Measurements from ENCODE around the gene EIF2A. TPM values are rescaled to one million over a fixed set of nuclear protein-coding genes. Genes with fewer than 3 reads are reported as not detected.

Gene EIF2A
- polyA plus RNA-seq, 3 donors: 48.5 to 88.7 (median 50.8) TPM

DNA sequence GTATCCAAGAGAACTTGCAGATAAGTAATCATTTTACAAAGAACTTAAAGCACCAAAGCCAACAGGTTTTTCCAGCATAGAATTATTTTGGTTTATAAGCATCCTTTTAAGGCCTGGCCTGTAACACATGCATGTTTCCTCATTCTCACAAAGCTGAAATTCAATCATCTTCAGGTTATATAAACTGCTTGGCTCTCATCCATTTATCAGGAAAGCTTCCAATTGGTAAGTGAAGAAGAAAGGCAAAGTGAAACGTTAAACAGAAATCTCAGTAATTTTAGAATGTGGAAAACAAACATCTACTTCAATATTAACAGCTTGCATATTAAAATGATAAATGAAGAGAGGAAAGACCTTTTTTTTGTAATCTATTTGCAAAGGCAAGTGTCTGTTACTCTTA lies 1.9 kb upstream of the EIF2A start:
- H3K9me3 ChIP-seq (replicated peaks in 1 of 2; ENCODE audit: control insufficient read depth in 1 of 2, insufficient read depth in 1 of 2, low read length in 2 of 2): no peaks in the 10 kb centered on the region
- Mint-ChIP-seq H3K4me3 (peak overlapping the region; percentile 99), H3K27ac (peak overlapping the region; percentile 6 to 98 (median 62)), H3K4me1 (peaks cover 55% of the 10 kb centered on the region), H3K9me3 (no peaks in the 10 kb centered on the region), H3K36me3 (peaks cover 20 to 28% of the 10 kb centered on the region in 2 donors), H3K27me3 (ENCODE audit: low read depth in 3 of 3) (peaks cover 0 to 2% (median 0%) of the 10 kb centered on the region in 3 donors)
- peak overlapping the region; percentile 91 for H3K4me2 ChIP-seq (replicated peaks; ENCODE audit: extremely low read depth, low read length, poor library complexity, severe bottlenecking)
- no peak overlapping the region for H2AFZ ChIP-seq (ENCODE audit: insufficient read depth, low read depth, low read length, poor library complexity, severe bottlenecking)
- peaks cover 71% of the 10 kb centered on the region for H3K79me2 ChIP-seq (ENCODE audit: insufficient read depth, low read length)
- H3K27me3 ChIP-seq (ENCODE audit: control insufficient read depth in 2 of 2, insufficient read depth in 2 of 2, low read length in 2 of 2): no peaks in the 10 kb centered on the region
- peak overlapping the region in 1 of 2 donors; percentile 99 for H3K27ac ChIP-seq (ENCODE audit: low read depth in 1 of 2, low read length in 2 of 2)
- TF ChIP-seq, protein P1, sequence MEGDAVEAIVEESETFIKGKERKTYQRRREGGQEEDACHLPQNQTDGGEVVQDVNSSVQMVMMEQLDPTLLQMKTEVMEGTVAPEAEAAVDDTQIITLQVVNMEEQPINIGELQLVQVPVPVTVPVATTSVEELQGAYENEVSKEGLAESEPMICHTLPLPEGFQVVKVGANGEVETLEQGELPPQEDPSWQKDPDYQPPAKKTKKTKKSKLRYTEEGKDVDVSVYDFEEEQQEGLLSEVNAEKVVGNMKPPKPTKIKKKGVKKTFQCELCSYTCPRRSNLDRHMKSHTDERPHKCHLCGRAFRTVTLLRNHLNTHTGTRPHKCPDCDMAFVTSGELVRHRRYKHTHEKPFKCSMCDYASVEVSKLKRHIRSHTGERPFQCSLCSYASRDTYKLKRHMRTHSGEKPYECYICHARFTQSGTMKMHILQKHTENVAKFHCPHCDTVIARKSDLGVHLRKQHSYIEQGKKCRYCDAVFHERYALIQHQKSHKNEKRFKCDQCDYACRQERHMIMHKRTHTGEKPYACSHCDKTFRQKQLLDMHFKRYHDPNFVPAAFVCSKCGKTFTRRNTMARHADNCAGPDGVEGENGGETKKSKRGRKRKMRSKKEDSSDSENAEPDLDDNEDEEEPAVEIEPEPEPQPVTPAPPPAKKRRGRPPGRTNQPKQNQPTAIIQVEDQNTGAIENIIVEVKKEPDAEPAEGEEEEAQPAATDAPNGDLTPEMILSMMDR (IDR thresholded peaks at IDR 0.05): no peak
- DNase-seq: no peak
- peaks cover 43 to 67% of the 10 kb centered on the region in 2 donors for H3K4me1 ChIP-seq (ENCODE audit: control insufficient read depth in 1 of 2, insufficient read depth in 2 of 2, low read length in 2 of 2)
- peak overlapping the region; percentile 98 for H3K9ac ChIP-seq (ENCODE audit: insufficient read depth, low read length, poor library complexity, severe bottlenecking)
- H3K4me3 ChIP-seq (replicated peaks in 1 of 3; ENCODE audit: low read depth in 2 of 3, low read length in 3 of 3): peak overlapping the region; percentile 96 to 98 (median 97)
- peaks cover 18% of the 10 kb centered on the region for H4K20me1 ChIP-seq (ENCODE audit: insufficient read depth, low read length)
- intact Hi-C loops (cut with micrococcal nuclease): loop anchor here (2.0 to 10.0 kb wide), 5 partner anchors 58 to 220 kb away; partner anchors contain the start of genes SELENOT (in 2 of the 2), SIAH2 (in 2 of the 2) and TSC22D2 (in 1 of the 2)
- H3K36me3 ChIP-seq (replicated peaks in 1 of 2; ENCODE audit: control insufficient read depth in 1 of 2, insufficient read depth in 2 of 2, low read length in 2 of 2): peaks cover 13 to 26% of the 10 kb centered on the region in 2 donors
- no CpG with 5 or more reads among the region's 1 CpG for WGBS (ENCODE audit: insufficient coverage)

DNA sequence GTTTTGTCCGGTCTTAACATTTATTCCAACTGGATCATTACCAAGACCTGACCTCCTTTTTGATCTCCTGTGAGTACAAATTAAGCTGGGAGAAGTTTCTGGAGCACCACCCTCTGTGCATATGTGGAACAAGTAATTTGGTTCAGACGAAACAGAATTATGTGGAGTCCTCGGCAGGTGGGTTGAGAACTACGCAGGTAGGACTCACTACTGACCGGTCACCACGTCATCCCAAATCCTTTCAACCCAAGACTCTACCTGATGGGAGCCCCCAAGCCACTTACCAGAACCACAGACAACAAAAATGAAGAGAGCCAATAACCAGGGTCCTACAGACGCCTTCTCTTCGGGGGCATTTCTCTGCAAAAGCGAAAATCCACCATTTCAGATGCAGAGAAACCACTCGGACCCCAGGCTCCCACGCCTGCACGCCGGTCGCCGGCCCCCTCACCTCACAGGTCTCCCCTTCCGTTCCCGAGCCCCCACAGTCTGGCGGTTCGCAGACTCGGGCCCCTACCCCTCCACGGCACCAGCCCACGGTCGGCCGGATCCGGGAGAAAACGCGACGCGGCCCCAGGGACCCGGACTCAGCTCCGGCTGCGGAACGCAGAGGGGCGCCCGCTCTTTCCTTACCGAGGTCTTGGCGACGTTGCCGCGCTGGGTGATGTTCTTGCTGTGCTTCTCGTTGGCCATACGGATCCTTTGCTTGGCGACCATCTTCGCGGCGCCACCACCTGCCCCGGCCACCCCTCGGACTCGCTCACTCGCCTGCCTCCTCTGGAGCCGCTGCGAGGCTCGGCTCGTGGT lies 965 bp upstream of the EIF2A start:
- no peaks in the 10 kb centered on the region for H3K27me3 ChIP-seq (ENCODE audit: control insufficient read depth in 2 of 2, insufficient read depth in 2 of 2, low read length in 2 of 2)
- H4K20me1 ChIP-seq (ENCODE audit: insufficient read depth, low read length): peaks cover 18% of the 10 kb centered on the region
- H3K4me1 ChIP-seq (ENCODE audit: control insufficient read depth in 1 of 2, insufficient read depth in 2 of 2, low read length in 2 of 2): peaks cover 39 to 63% of the 10 kb centered on the region in 2 donors
- peak overlapping the region; percentile 98 for H3K9ac ChIP-seq (ENCODE audit: insufficient read depth, low read length, poor library complexity, severe bottlenecking)
- peaks cover 20 to 28% of the 10 kb centered on the region in 2 donors for H3K36me3 Mint-ChIP-seq
- H3K36me3 ChIP-seq (replicated peaks in 1 of 2; ENCODE audit: control insufficient read depth in 1 of 2, insufficient read depth in 2 of 2, low read length in 2 of 2): peaks cover 13 to 27% of the 10 kb centered on the region in 2 donors
- H3K79me2 ChIP-seq (ENCODE audit: insufficient read depth, low read length): peaks cover 77% of the 10 kb centered on the region
- H3K4me3 Mint-ChIP-seq: peak overlapping the region; percentile 99
- H3K4me3 ChIP-seq (replicated peaks in 1 of 3; ENCODE audit: low read depth in 2 of 3, low read length in 3 of 3): peak overlapping the region; percentile 96 to 98 (median 97)
- no peaks in the 10 kb centered on the region for H3K9me3 Mint-ChIP-seq
- WGBS (ENCODE audit: insufficient coverage): 0% methylated on average over 49 of the region's 54 CpGs
- peaks cover 0 to 2% (median 0%) of the 10 kb centered on the region in 3 donors for H3K27me3 Mint-ChIP-seq (ENCODE audit: low read depth in 3 of 3)
- intact Hi-C loops (cut with micrococcal nuclease): loop anchor here (2.0 to 10.0 kb wide), 6 partner anchors 57 to 219 kb away; partner anchors contain the start of genes SELENOT (in 2 of the 2), SIAH2 (in 2 of the 2) and TSC22D2 (in 2 of the 2)
- peak overlapping the region; percentile 91 for H3K4me2 ChIP-seq (replicated peaks; ENCODE audit: extremely low read depth, low read length, poor library complexity, severe bottlenecking)
- peak in 2 of 3 donors; percentile 7 to 15 for DNase-seq
- peaks cover 56% of the 10 kb centered on the region for H3K4me1 Mint-ChIP-seq
- peak overlapping the region; percentile 68 for H2AFZ ChIP-seq (ENCODE audit: insufficient read depth, low read depth, low read length, poor library complexity, severe bottlenecking)
- TF ChIP-seq, protein P1 (IDR thresholded peaks at IDR 0.05): no peak
- peak overlapping the region; percentile 93 to 99 for H3K27ac ChIP-seq (ENCODE audit: low read depth in 1 of 2, low read length in 2 of 2)
- no peaks in the 10 kb centered on the region for H3K9me3 ChIP-seq (replicated peaks in 1 of 2; ENCODE audit: control insufficient read depth in 1 of 2, insufficient read depth in 1 of 2, low read length in 2 of 2)
- H3K27ac Mint-ChIP-seq: peak overlapping the region; percentile 96 to 100 (median 99)
